ENCODE results near the gene MED14.

MED14 gene

GRCh38 chrX:40663880-40664630, 71.3 kb downstream of the MED14 start:
- H3K9me3 ChIP-seq (ENCODE audit: control extremely low read depth in 1 of 5, control insufficient read depth in 4 of 5, insufficient read depth in 2 of 5, low read depth in 1 of 5, low read length in 4 of 5) = no peaks in the 10 kb centered on the region
- no peak overlapping the region for H3K27ac ChIP-seq (ENCODE audit: insufficient read depth in 1 of 2, low read depth in 1 of 2, low read length in 2 of 2, poor library complexity in 1 of 2, severe bottlenecking in 2 of 2)
- H3K4me1 ChIP-seq (ENCODE audit: control extremely low read depth in 1 of 4, control insufficient read depth in 4 of 4, insufficient read depth in 4 of 4, low read length in 3 of 4) = no peaks in the 10 kb centered on the region
- peaks cover 0 to 1% (median 0%) of the 10 kb centered on the region in 5 experiments for H3K27me3 ChIP-seq (replicated peaks in 2 of 5; ENCODE audit: control insufficient read depth in 4 of 5, insufficient read depth in 5 of 5, low read length in 4 of 5)
- peaks cover 4 to 41% (median 14%) of the 10 kb centered on the region in 4 experiments for H3K36me3 ChIP-seq (ENCODE audit: control insufficient read depth in 4 of 4, insufficient read depth in 4 of 4, low read length in 3 of 4)
- ChIA-PET CTCF (interaction anchor here (0.9 to 1.3 kb wide), 3 partner anchors 13 to 129 kb away, joined by 3 read pairs; no protein-coding TSS in a partner anchor), POLR2A (interaction anchor here (0.6 to 0.7 kb wide), 2 partner anchors 53 to 207 kb away, joined by 3 read pairs; no protein-coding TSS in a partner anchor)
- DNase-seq = no peak
- whole genome bisulfite sequencing (ENCODE audit: insufficient coverage) = 81% methylated on average over 4 of the region's 6 CpGs
- H3K4me3 ChIP-seq (ENCODE audit: control insufficient read depth in 1 of 7, extremely low read depth in 1 of 7, insufficient read depth in 4 of 7, low read depth in 2 of 7, low read length in 6 of 7) = no peak overlapping the region

GRCh38 chrX:40663078-40663740, 72.1 kb downstream of the MED14 start:
- DNase-seq = no peak
- CTCF ChIA-PET = interaction anchor here (0.9 to 1.3 kb wide), 3 partner anchors 12 to 130 kb away, joined by 3 read pairs; no protein-coding TSS in a partner anchor
- Histone ChIP-seq H3K27me3 (replicated peaks in 2 of 5; ENCODE audit: control insufficient read depth in 4 of 5, insufficient read depth in 5 of 5, low read length in 4 of 5) (no peaks in the 10 kb centered on the region), H3K4me1 (ENCODE audit: control extremely low read depth in 1 of 4, control insufficient read depth in 4 of 4, insufficient read depth in 4 of 4, low read length in 3 of 4) (no peaks in the 10 kb centered on the region), H3K9me3 (ENCODE audit: control extremely low read depth in 1 of 5, control insufficient read depth in 4 of 5, insufficient read depth in 2 of 5, low read depth in 1 of 5, low read length in 4 of 5) (no peaks in the 10 kb centered on the region), H3K27ac (ENCODE audit: insufficient read depth in 1 of 2, low read depth in 1 of 2, low read length in 2 of 2, poor library complexity in 1 of 2, severe bottlenecking in 2 of 2) (no peak overlapping the region), H3K36me3 (ENCODE audit: control insufficient read depth in 4 of 4, insufficient read depth in 4 of 4, low read length in 3 of 4) (peaks cover 4 to 43% (median 12%) of the 10 kb centered on the region in 4 experiments), H3K4me3 (ENCODE audit: control insufficient read depth in 1 of 7, extremely low read depth in 1 of 7, insufficient read depth in 4 of 7, low read depth in 2 of 7, low read length in 6 of 7) (no peak overlapping the region)
- POLR2A ChIA-PET = interaction anchor here (0.6 kb wide), 1 partner anchor 54 kb away, joined by 3 read pairs; no protein-coding TSS in a partner anchor
- no CpG with 5 or more reads among the region's 3 CpGs for WGBS (ENCODE audit: insufficient coverage)

GRCh38 chrX:40661489-40661888, 73.9 kb downstream of the MED14 start:
- Histone ChIP-seq H3K9me3 (ENCODE audit: control extremely low read depth in 1 of 5, control insufficient read depth in 4 of 5, insufficient read depth in 2 of 5, low read depth in 1 of 5, low read length in 4 of 5) (no peaks in the 10 kb centered on the region), H3K4me1 (ENCODE audit: control extremely low read depth in 1 of 4, control insufficient read depth in 4 of 4, insufficient read depth in 4 of 4, low read length in 3 of 4) (no peaks in the 10 kb centered on the region), H3K4me3 (ENCODE audit: control insufficient read depth in 1 of 7, extremely low read depth in 1 of 7, insufficient read depth in 4 of 7, low read depth in 2 of 7, low read length in 6 of 7) (no peak overlapping the region), H3K36me3 (ENCODE audit: control insufficient read depth in 4 of 4, insufficient read depth in 4 of 4, low read length in 3 of 4) (peaks cover 4 to 40% (median 16%) of the 10 kb centered on the region in 4 experiments), H3K27ac (ENCODE audit: insufficient read depth in 1 of 2, low read depth in 1 of 2, low read length in 2 of 2, poor library complexity in 1 of 2, severe bottlenecking in 2 of 2) (no peak overlapping the region), H3K27me3 (replicated peaks in 2 of 5; ENCODE audit: control insufficient read depth in 4 of 5, insufficient read depth in 5 of 5, low read length in 4 of 5) (no peaks in the 10 kb centered on the region)
- CTCF ChIA-PET = no interaction called here
- WGBS (ENCODE audit: insufficient coverage) = no CpG with 5 or more reads among the region's 2 CpGs
- no peak for DNase-seq
- POLR2A ChIA-PET = no interaction called here

GRCh38 chrX:40660381-40660780, 75.0 kb downstream of the MED14 start:
- peaks cover 4 to 42% (median 16%) of the 10 kb centered on the region in 4 experiments for H3K36me3 ChIP-seq (ENCODE audit: control insufficient read depth in 4 of 4, insufficient read depth in 4 of 4, low read length in 3 of 4)
- no peaks in the 10 kb centered on the region for H3K9me3 ChIP-seq (ENCODE audit: control extremely low read depth in 1 of 5, control insufficient read depth in 4 of 5, insufficient read depth in 2 of 5, low read depth in 1 of 5, low read length in 4 of 5)
- no peaks in the 10 kb centered on the region for H3K27me3 ChIP-seq (replicated peaks in 2 of 5; ENCODE audit: control insufficient read depth in 4 of 5, insufficient read depth in 5 of 5, low read length in 4 of 5)
- no peak overlapping the region for H3K27ac ChIP-seq (ENCODE audit: insufficient read depth in 1 of 2, low read depth in 1 of 2, low read length in 2 of 2, poor library complexity in 1 of 2, severe bottlenecking in 2 of 2)
- POLR2A ChIA-PET = no interaction called here
- no peaks in the 10 kb centered on the region for H3K4me1 ChIP-seq (ENCODE audit: control extremely low read depth in 1 of 4, control insufficient read depth in 4 of 4, insufficient read depth in 4 of 4, low read length in 3 of 4)
- no peak overlapping the region for H3K4me3 ChIP-seq (ENCODE audit: control insufficient read depth in 1 of 7, extremely low read depth in 1 of 7, insufficient read depth in 4 of 7, low read depth in 2 of 7, low read length in 6 of 7)
- no peak for DNase-seq
- CTCF ChIA-PET = no interaction called here
- 100% methylated on average over 4 of the region's 5 CpGs for WGBS (ENCODE audit: insufficient coverage)

DNA sequence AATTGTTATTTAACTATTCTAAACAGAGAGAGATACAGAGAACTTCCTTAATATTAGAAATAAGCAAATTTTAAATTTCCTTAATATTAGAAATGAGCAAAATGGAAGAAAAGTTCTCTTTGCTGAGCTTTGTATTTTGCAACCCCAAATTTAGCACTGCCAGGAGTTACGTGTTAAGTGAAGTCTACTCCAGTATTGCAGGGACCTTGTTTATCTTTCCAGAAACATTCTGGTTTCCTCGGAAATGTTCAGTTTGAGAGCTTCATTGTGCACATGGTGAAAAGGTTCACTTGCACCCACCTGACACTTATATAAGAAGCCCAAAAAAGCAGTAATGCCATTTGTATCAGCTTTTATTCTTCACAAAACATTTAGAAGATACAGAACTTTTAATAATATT, 81.8 kb downstream of the MED14 start:
- ChIA-PET CTCF (interaction anchor here (0.6 to 1.4 kb wide), 4 partner anchors 141 to 527 kb away, joined by 3 to 7 read pairs (median 4); no protein-coding TSS in a partner anchor), POLR2A (no interaction called here)
- WGBS (ENCODE audit: insufficient coverage) = 94% methylated on average over 2 of the region's 2 CpGs
- H3K27ac ChIP-seq (ENCODE audit: insufficient read depth in 1 of 2, low read depth in 1 of 2, low read length in 2 of 2, poor library complexity in 1 of 2, severe bottlenecking in 2 of 2) = no peak overlapping the region
- H3K4me1 ChIP-seq (ENCODE audit: control extremely low read depth in 1 of 4, control insufficient read depth in 4 of 4, insufficient read depth in 4 of 4, low read length in 3 of 4) = no peaks in the 10 kb centered on the region
- H3K36me3 ChIP-seq (ENCODE audit: control insufficient read depth in 4 of 4, insufficient read depth in 4 of 4, low read length in 3 of 4) = peaks cover 6 to 33% (median 12%) of the 10 kb centered on the region in 4 experiments
- peaks cover 0 to 3% (median 0%) of the 10 kb centered on the region in 5 experiments for H3K27me3 ChIP-seq (replicated peaks in 2 of 5; ENCODE audit: control insufficient read depth in 4 of 5, insufficient read depth in 5 of 5, low read length in 4 of 5)
- DNase-seq = no peak
- H3K4me3 ChIP-seq (ENCODE audit: control insufficient read depth in 1 of 7, extremely low read depth in 1 of 7, insufficient read depth in 4 of 7, low read depth in 2 of 7, low read length in 6 of 7) = no peak overlapping the region
- H3K9me3 ChIP-seq (ENCODE audit: control extremely low read depth in 1 of 5, control insufficient read depth in 4 of 5, insufficient read depth in 2 of 5, low read depth in 1 of 5, low read length in 4 of 5) = no peaks in the 10 kb centered on the region

DNA sequence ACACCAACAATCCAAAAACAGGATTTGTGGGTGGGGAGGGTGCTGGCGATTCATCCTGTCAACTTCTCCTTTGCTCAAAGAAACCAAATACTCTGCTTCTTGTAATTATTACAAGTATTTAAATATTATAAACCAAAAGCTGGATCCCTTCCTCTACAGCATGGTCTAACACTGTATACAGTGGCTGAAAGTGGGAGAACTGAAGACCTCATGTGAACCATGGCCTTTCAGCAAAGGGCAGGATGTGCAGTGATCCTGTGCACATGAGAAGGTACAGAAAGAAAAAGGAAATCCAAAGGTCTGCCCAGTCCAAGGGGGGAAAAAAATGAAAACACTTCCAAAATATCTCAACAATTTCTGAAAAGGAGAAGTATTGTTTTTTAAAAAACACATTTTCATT, 82.7 kb downstream of the MED14 start:
- Histone ChIP-seq H3K36me3 (ENCODE audit: control insufficient read depth in 4 of 4, insufficient read depth in 4 of 4, low read length in 3 of 4) (peaks cover 6 to 32% (median 12%) of the 10 kb centered on the region in 4 experiments), H3K4me1 (ENCODE audit: control extremely low read depth in 1 of 4, control insufficient read depth in 4 of 4, insufficient read depth in 4 of 4, low read length in 3 of 4) (peaks cover 0 to 6% (median 4%) of the 10 kb centered on the region in 4 experiments), H3K4me3 (ENCODE audit: control insufficient read depth in 1 of 7, extremely low read depth in 1 of 7, insufficient read depth in 4 of 7, low read depth in 2 of 7, low read length in 6 of 7) (no peak overlapping the region), H3K27ac (ENCODE audit: insufficient read depth in 1 of 2, low read depth in 1 of 2, low read length in 2 of 2, poor library complexity in 1 of 2, severe bottlenecking in 2 of 2) (no peak overlapping the region), H3K27me3 (replicated peaks in 2 of 5; ENCODE audit: control insufficient read depth in 4 of 5, insufficient read depth in 5 of 5, low read length in 4 of 5) (peaks cover 0 to 3% (median 0%) of the 10 kb centered on the region in 5 experiments), H3K9me3 (ENCODE audit: control extremely low read depth in 1 of 5, control insufficient read depth in 4 of 5, insufficient read depth in 2 of 5, low read depth in 1 of 5, low read length in 4 of 5) (no peaks in the 10 kb centered on the region)
- POLR2A ChIA-PET = no interaction called here
- CTCF ChIA-PET = interaction anchor here (0.8 to 1.5 kb wide), 5 partner anchors 14 to 493 kb away, joined by 3 to 7 read pairs (median 4); no protein-coding TSS in a partner anchor
- no peak for DNase-seq
- no CpG with 5 or more reads among the region's 1 CpG for WGBS (ENCODE audit: insufficient coverage)
